ENCODE measurements around the gene ZNF823.

ZNF823 gene

GRCh38 chr19:11737964-11738745, 591 bp downstream of the ZNF823 start:
- DNase-seq (ENCODE audit: low read depth in 4 of 4, low spot score in 1 of 4) = peak in 1 of 4 experiments; percentile 3

- DNase-seq (ENCODE audit: low read depth in 4 of 4, low spot score in 1 of 4) = no peak
These were observed 2.0 kb downstream of the ZNF823 start for GRCh38 chr19:11736696-11737095.

- DNase-seq (ENCODE audit: low read depth in 4 of 4, low spot score in 1 of 4) = no peak
These were observed 3.4 kb downstream of the ZNF823 start for GRCh38 chr19:11735375-11735774.

- no peak for DNase-seq (ENCODE audit: low read depth in 4 of 4, low spot score in 1 of 4)
These were observed 9.2 kb downstream of the ZNF823 start for GRCh38 chr19:11729586-11729985.

GRCh38 chr19:11722414-11722813, 16.3 kb downstream of the ZNF823 start:
- DNase-seq (ENCODE audit: low read depth in 4 of 4, low spot score in 1 of 4) = no peak

GRCh38 chr19:11721681-11722080, 17.1 kb downstream of the ZNF823 start:
- DNase-seq (ENCODE audit: low read depth in 4 of 4, low spot score in 1 of 4) = no peak

GRCh38 chr19:11710313-11710712, 28.4 kb downstream of the ZNF823 start:
- no peak for DNase-seq (ENCODE audit: low read depth in 4 of 4, low spot score in 1 of 4)

GRCh38 chr19:11708457-11708856, 30.3 kb downstream of the ZNF823 start:
- no peak for DNase-seq (ENCODE audit: low read depth in 4 of 4, low spot score in 1 of 4)

GRCh38 chr19:11705474-11705873, 33.3 kb downstream of the ZNF823 start:
- DNase-seq (ENCODE audit: low read depth in 4 of 4, low spot score in 1 of 4) = no peak

GRCh38 chr19:11704626-11705025, 34.1 kb downstream of the ZNF823 start:
- DNase-seq (ENCODE audit: low read depth in 4 of 4, low spot score in 1 of 4) = no peak

- DNase-seq (ENCODE audit: low read depth in 4 of 4, low spot score in 1 of 4) = no peak
These were observed 38.6 kb downstream of the ZNF823 start for GRCh38 chr19:11699931-11700794.

GRCh38 chr19:11698231-11698630, 40.5 kb downstream of the ZNF823 start:
- no peak for DNase-seq (ENCODE audit: low read depth in 4 of 4, low spot score in 1 of 4)

- DNase-seq (ENCODE audit: low read depth in 4 of 4, low spot score in 1 of 4) = no peak
These were observed 41.4 kb downstream of the ZNF823 start for GRCh38 chr19:11697284-11697855.

GRCh38 chr19:11694533-11695439, 44.0 kb downstream of the ZNF823 start:
- DNase-seq (ENCODE audit: low read depth in 4 of 4, low spot score in 1 of 4) = peak; percentile 60 to 90 (median 74)

GRCh38 chr19:11693505-11694499, 44.9 kb downstream of the ZNF823 start:
- no peak for DNase-seq (ENCODE audit: low read depth in 4 of 4, low spot score in 1 of 4)

- DNase-seq (ENCODE audit: low read depth in 4 of 4, low spot score in 1 of 4) = no peak
These were observed 46.5 kb downstream of the ZNF823 start for GRCh38 chr19:11692127-11692790.

GRCh38 chr19:11685676-11686650, 52.8 kb downstream of the ZNF823 start:
- DNase-seq (ENCODE audit: low read depth in 4 of 4, low spot score in 1 of 4) = no peak

Measured in stimulated activated CD4-positive, alpha-beta T cell treated with anti-CD3 and anti-CD28 coated beads, Interleukin-1b, Interleukin-23, amount 100 ng/mL, for 24 hours (primary cell).